Keratinocyte (primary cell): ENCODE results near the gene ORM1. TPM values are rescaled to one million over a fixed set of nuclear protein-coding genes. Genes with fewer than 3 reads are reported as not detected.

Experiments used
- DNase-seq: peaks from one replicate; pipeline ENCODE4 v3.0.0-alpha.2; 2011; ENCODE audit warnings: low read depth, missing footprints, low spot score
- FAIRE-seq: peaks from 2 replicates; lab custom pipeline; 2011; peaks lifted over from hg19 to GRCh38; lab: Jason Lieb, UNC
- H2AFZ ChIP-seq: 2 replicates; pipeline ENCODE4 v1.6.0; 2012; ENCODE audit warnings: low read length, control low read depth, inconsistent platforms; ENCODE audit not compliant: control insufficient read depth
- H3K27ac ChIP-seq: 2 replicates; pipeline ENCODE4 v1.5.1; 2011; ENCODE audit warnings: low read length; ENCODE audit not compliant: control insufficient read depth, insufficient read depth
- H3K27me3 ChIP-seq: 3 replicates; pipeline ENCODE4 v1.6.0; 2011; ENCODE audit warnings: low read length; ENCODE audit not compliant: control insufficient read depth, insufficient read depth; ENCODE audit errors: extremely low read depth
- H3K36me3 ChIP-seq, 2 experiments: 2 replicates in 1 of 2; 3 replicates in 1 of 2; pipeline ENCODE4 v1.5.1; 2011; ENCODE audit warnings: low read length in 2 of 2, mild to moderate bottlenecking in 1 of 2; ENCODE audit not compliant: control insufficient read depth in 2 of 2, insufficient read depth in 2 of 2; ENCODE audit errors: extremely low read depth in 1 of 2
- H3K4me1 ChIP-seq: 3 replicates; pipeline ENCODE4 v1.5.1; 2011; ENCODE audit warnings: low read length; ENCODE audit not compliant: control insufficient read depth, insufficient read depth; ENCODE audit errors: extremely low read depth
- H3K4me2 ChIP-seq: 3 replicates; pipeline ENCODE4 v1.6.0; 2011; ENCODE audit warnings: low read depth, low read length; ENCODE audit not compliant: control insufficient read depth, insufficient read depth; ENCODE audit errors: extremely low read depth
- H3K4me3 ChIP-seq, 3 experiments: fragments of 200-600 bp in 1 of 3; sonication (generic) in 1 of 3; 2 replicates in 2 of 3; 3 replicates in 1 of 3; pipeline ENCODE4 v1.5.1; 2011 to 2016; ENCODE audit warnings: low read length in 3 of 3, mild to moderate bottlenecking in 3 of 3, control low read depth in 2 of 3, inconsistent platforms in 1 of 3, low read depth in 1 of 3, mixed read lengths in 1 of 3, mixed run types in 1 of 3, moderate library complexity in 1 of 3; ENCODE audit not compliant: control insufficient read depth in 2 of 3, insufficient read depth in 2 of 3; ENCODE audit errors: extremely low read depth in 1 of 3
- H3K79me2 ChIP-seq: 2 replicates; pipeline ENCODE4 v1.6.0; 2012; ENCODE audit warnings: low read length; ENCODE audit not compliant: control insufficient read depth, insufficient read depth
- H3K9ac ChIP-seq: 3 replicates; pipeline ENCODE4 v1.6.0; 2011; ENCODE audit warnings: low read length; ENCODE audit not compliant: control insufficient read depth, insufficient read depth; ENCODE audit errors: extremely low read depth
- H3K9me1 ChIP-seq: 3 replicates; pipeline ENCODE4 v1.6.0; 2011; ENCODE audit warnings: low read length; ENCODE audit not compliant: control insufficient read depth, insufficient read depth; ENCODE audit errors: extremely low read depth
- H3K9me3 ChIP-seq: 2 replicates; pipeline ENCODE4 v1.5.1; 2012; ENCODE audit warnings: low read depth, low read length; ENCODE audit not compliant: control insufficient read depth
- H4K20me1 ChIP-seq: 3 replicates; pipeline ENCODE4 v1.6.0; 2011; ENCODE audit warnings: low read length; ENCODE audit not compliant: control insufficient read depth, insufficient read depth; ENCODE audit errors: extremely low read depth
- CTCF ChIP-seq, 3 experiments: IDR thresholded peaks in 1 of 3; conservative IDR thresholded peaks in 1 of 3; optimal IDR thresholded peaks in 1 of 3; 2 replicates in 2 of 3; 3 replicates in 1 of 3; pipeline versions ENCODE3 to v1.5.1; 2011; ENCODE audit warnings: low read length in 3 of 3, mild to moderate bottlenecking in 3 of 3, moderate library complexity in 2 of 3, control low read depth in 1 of 3, inconsistent platforms in 1 of 3; ENCODE audit not compliant: insufficient read depth in 2 of 3; ENCODE audit errors: extremely low read depth in 1 of 3
- EZH2 ChIP-seq: IDR thresholded peaks from one replicate; pipeline ENCODE4 v1.6.1; 2012; ENCODE audit warnings: inconsistent platforms, mild to moderate bottlenecking, low read length, moderate library complexity
- dilution Hi-C: fragments of 300-500 bp; cut with MboI; formaldehyde crosslinking; loops from one replicate; pipeline ENCODE4 v1.7.0; 2020; ENCODE audit warnings: low sequenced_read_pairs; ENCODE audit not compliant: extremely low pct_ligation_motif_present
- polyA plus RNA-seq, 5 experiments: library from polyadenylated mRNA; depleted of rRNA in 3 of 5; stranded (reverse) in 3 of 5; stranded (forward) in 1 of 5; unstranded in 1 of 5; fragments of >200 nt; gene quantifications; 1 replicate in 1 of 5; 2 replicates in 3 of 5; 3 replicates in 1 of 5; pipeline versions ENCODE4 v1.2.1 to v1.2.3, GENCODE V29; 2011 to 2012; ENCODE audit warnings: missing spikeins in 2 of 5, low read depth in 1 of 5, low replicate concordance in 1 of 5

ORM1 gene
- polyA plus RNA-seq, 1 donor (not counting 4 experiments of a cell fraction or from before 2014, with no cell fraction given): not detected

GRCh38 chr9:114357360-114357759, 34.5 kb downstream of the ORM1 start:
- no peak overlapping the region for H2AFZ ChIP-seq
- no peaks in the 10 kb centered on the region for H3K79me2 ChIP-seq
- H3K9me3 ChIP-seq: no peaks in the 10 kb centered on the region
- H3K27me3 ChIP-seq: no peaks in the 10 kb centered on the region
- H3K4me3 ChIP-seq: no peak overlapping the region
- DNase-seq (no peak), FAIRE-seq (no peak)
- no peaks in the 10 kb centered on the region for H3K9me1 ChIP-seq
- H3K9ac ChIP-seq: no peak overlapping the region
- H3K27ac ChIP-seq: no peak overlapping the region
- H4K20me1 ChIP-seq: no peaks in the 10 kb centered on the region
- no peaks in the 10 kb centered on the region for H3K4me1 ChIP-seq
- H3K36me3 ChIP-seq: peaks cover 3 to 8% of the 10 kb centered on the region in 2 experiments
- dilution Hi-C loops: no loop called here
- H3K4me2 ChIP-seq: no peak overlapping the region
- TF ChIP-seq CTCF (optimal IDR thresholded peaks at IDR 0.05 in 1 of 3, IDR thresholded peaks at IDR 0.05 in 1 of 3, conservative IDR thresholded peaks at IDR 0.05 in 1 of 3; ENCODE audit: extremely low read depth in 1 of 3, insufficient read depth in 2 of 3, low read length in 3 of 3) (no peak), EZH2 (no peak)

GRCh38 chr9:114357911-114358328, 35.0 kb downstream of the ORM1 start:
- no peaks in the 10 kb centered on the region for H3K4me1 ChIP-seq
- no peaks in the 10 kb centered on the region for H3K9me3 ChIP-seq
- no peak overlapping the region for H3K4me3 ChIP-seq
- DNase-seq (no peak), FAIRE-seq (no peak)
- H3K4me2 ChIP-seq: no peak overlapping the region
- H3K27ac ChIP-seq: no peak overlapping the region
- no peaks in the 10 kb centered on the region for H3K9me1 ChIP-seq
- no peaks in the 10 kb centered on the region for H3K79me2 ChIP-seq
- H3K27me3 ChIP-seq: no peaks in the 10 kb centered on the region
- no peak for TF ChIP-seq CTCF (optimal IDR thresholded peaks at IDR 0.05 in 1 of 3, IDR thresholded peaks at IDR 0.05 in 1 of 3, conservative IDR thresholded peaks at IDR 0.05 in 1 of 3; ENCODE audit: extremely low read depth in 1 of 3, insufficient read depth in 2 of 3, low read length in 3 of 3)
- no peak for TF ChIP-seq EZH2
- no peak overlapping the region for H3K9ac ChIP-seq
- dilution Hi-C loops: no loop called here
- H2AFZ ChIP-seq: no peak overlapping the region
- no peaks in the 10 kb centered on the region for H4K20me1 ChIP-seq
- peaks cover 3 to 8% of the 10 kb centered on the region in 2 experiments for H3K36me3 ChIP-seq
